Hepatocyte (in vitro differentiated cells): ENCODE measurements around the gene ZNF652. TPM values are rescaled to one million over a fixed set of nuclear protein-coding genes. Genes with fewer than 3 reads are reported as not detected.

Experiments used
- DNase-seq: peaks from one replicate; pipeline ENCODE4 v3.0.0-alpha.2; 2016; ENCODE audit warnings: low spot score
- H2AFZ ChIP-seq: fragments of 200-600 bp; sonication (generic); 2 replicates; pipeline ENCODE4 v1.6.0; 2016; ENCODE audit warnings: antibody characterized with exemption, mild to moderate bottlenecking
- H3K27ac ChIP-seq: fragments of 200-600 bp; sonication (generic); 2 replicates; pipeline ENCODE4 v1.5.1; 2016; ENCODE audit warnings: mild to moderate bottlenecking
- H3K27me3 ChIP-seq: fragments of 200-600 bp; sonication (generic); 2 replicates; pipeline ENCODE4 v1.6.1; 2016
- H3K36me3 ChIP-seq: fragments of 200-600 bp; sonication (generic); replicated peaks from 2 replicates; pipeline ENCODE4 v1.5.1; 2016; ENCODE audit warnings: low read depth; ENCODE audit not compliant: insufficient read depth
- H3K4me1 ChIP-seq: fragments of 200-600 bp; sonication (generic); 2 replicates; pipeline ENCODE4 v1.5.1; 2016; ENCODE audit warnings: mild to moderate bottlenecking, moderate library complexity; ENCODE audit not compliant: insufficient read depth
- H3K4me2 ChIP-seq: fragments of 200-600 bp; sonication (generic); 2 replicates; pipeline ENCODE4 v1.6.0; 2016
- H3K4me3 ChIP-seq: fragments of 200-600 bp; sonication (generic); 2 replicates; pipeline ENCODE4 v1.5.1; 2016; ENCODE audit warnings: mild to moderate bottlenecking
- H3K79me2 ChIP-seq: fragments of 200-600 bp; sonication (generic); 2 replicates; pipeline ENCODE4 v1.6.0; 2017; ENCODE audit warnings: mild to moderate bottlenecking
- H3K9me2 ChIP-seq: fragments of 200-600 bp; sonication (generic); replicated peaks from 2 replicates; pipeline ENCODE4 v1.6.0; 2017; ENCODE audit warnings: mild to moderate bottlenecking; ENCODE audit not compliant: insufficient read depth
- H3K9me3 ChIP-seq: fragments of 200-600 bp; sonication (generic); 2 replicates; pipeline ENCODE4 v1.5.1; 2016; ENCODE audit warnings: low read depth, mild to moderate bottlenecking
- H4K20me1 ChIP-seq: fragments of 200-600 bp; sonication (generic); 2 replicates; pipeline ENCODE4 v1.6.0; 2016; ENCODE audit warnings: mild to moderate bottlenecking; ENCODE audit not compliant: insufficient read depth, poor library complexity, severe bottlenecking
- EZH2 ChIP-seq: fragments of 200-600 bp; sonication (generic); IDR thresholded peaks from 2 replicates; pipeline ENCODE4 v1.6.1; 2016; ENCODE audit warnings: antibody characterized with exemption, mild to moderate bottlenecking, borderline replicate concordance
- EZH2phosphoT487 ChIP-seq: fragments of 200-600 bp; sonication (generic); IDR thresholded peaks from one replicate; pipeline ENCODE4 v1.6.1; 2018; ENCODE audit warnings: antibody characterized with exemption, mild to moderate bottlenecking, low read depth, moderate library complexity; ENCODE audit not compliant: unreplicated experiment, severe bottlenecking
- WGBS: methylation state at CpG from one replicate; pipeline ENCODE4 v1.1.6; 2016; ENCODE audit warnings: low lambda C conversion rate; ENCODE audit errors: missing lambda C conversion rate; 5-methylcytosine and 5-hydroxymethylcytosine counted together
- polyA plus RNA-seq: library from polyadenylated mRNA; unstranded; fragments of >200 nt; fragmentation: Nextera tagmentation; extraction: Ambion mirVana; gene quantifications from 2 replicates; pipeline ENCODE4 v1.2.1, GENCODE V29; 2016
- total RNA-seq: library from RNA; depleted of rRNA; stranded (reverse); fragments of >200 nt; gene quantifications from 2 replicates; pipeline ENCODE4 v1.2.3, GENCODE V29; 2014
- TF ChIP-seq, protein P1 (sequence below): fragments of 200-600 bp; sonication (generic); IDR thresholded peaks from 2 replicates; pipeline ENCODE4 v1.5.1; 2016; ENCODE audit warnings: antibody characterized with exemption, mild to moderate bottlenecking; ENCODE audit not compliant: poor library complexity

Gene ZNF652
- total and polyA plus RNA-seq, 2 experiments from 2014 or later = 23.0 to 55.6 TPM

DNA sequence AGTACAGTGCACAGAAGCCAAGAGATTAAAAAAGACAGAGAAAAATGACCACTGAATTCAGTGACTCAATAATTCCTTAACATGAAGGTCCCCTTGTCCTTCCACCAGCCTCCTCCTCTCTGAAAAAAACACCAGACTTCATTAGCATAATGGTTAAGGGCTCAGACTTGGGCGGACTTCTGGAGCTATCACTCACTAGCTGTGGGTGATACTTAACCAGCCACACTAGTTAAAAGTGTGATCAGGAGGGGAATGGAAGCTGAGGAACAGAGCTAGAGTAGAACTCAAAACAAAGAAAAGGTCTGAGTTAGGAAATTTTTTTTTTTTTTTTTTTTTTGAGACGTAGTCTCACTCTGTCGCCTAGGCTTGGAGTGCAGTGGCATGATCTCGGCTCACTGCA lies 23.2 kb downstream of the ZNF652 start:
- TF ChIP-seq, protein P1, sequence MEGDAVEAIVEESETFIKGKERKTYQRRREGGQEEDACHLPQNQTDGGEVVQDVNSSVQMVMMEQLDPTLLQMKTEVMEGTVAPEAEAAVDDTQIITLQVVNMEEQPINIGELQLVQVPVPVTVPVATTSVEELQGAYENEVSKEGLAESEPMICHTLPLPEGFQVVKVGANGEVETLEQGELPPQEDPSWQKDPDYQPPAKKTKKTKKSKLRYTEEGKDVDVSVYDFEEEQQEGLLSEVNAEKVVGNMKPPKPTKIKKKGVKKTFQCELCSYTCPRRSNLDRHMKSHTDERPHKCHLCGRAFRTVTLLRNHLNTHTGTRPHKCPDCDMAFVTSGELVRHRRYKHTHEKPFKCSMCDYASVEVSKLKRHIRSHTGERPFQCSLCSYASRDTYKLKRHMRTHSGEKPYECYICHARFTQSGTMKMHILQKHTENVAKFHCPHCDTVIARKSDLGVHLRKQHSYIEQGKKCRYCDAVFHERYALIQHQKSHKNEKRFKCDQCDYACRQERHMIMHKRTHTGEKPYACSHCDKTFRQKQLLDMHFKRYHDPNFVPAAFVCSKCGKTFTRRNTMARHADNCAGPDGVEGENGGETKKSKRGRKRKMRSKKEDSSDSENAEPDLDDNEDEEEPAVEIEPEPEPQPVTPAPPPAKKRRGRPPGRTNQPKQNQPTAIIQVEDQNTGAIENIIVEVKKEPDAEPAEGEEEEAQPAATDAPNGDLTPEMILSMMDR = no peak
- TF ChIP-seq EZH2 (no peak), EZH2phosphoT487 (no peak)
- Histone ChIP-seq H4K20me1 (peaks cover 48% of the 10 kb centered on the region), H3K4me1 (peaks cover 6% of the 10 kb centered on the region), H3K4me2 (no peak overlapping the region), H3K9me2 (no peaks in the 10 kb centered on the region), H3K36me3 (no peaks in the 10 kb centered on the region), H2AFZ (no peak overlapping the region), H3K79me2 (peaks cover 88% of the 10 kb centered on the region), H3K9me3 (no peaks in the 10 kb centered on the region), H3K27me3 (no peaks in the 10 kb centered on the region), H3K4me3 (no peak overlapping the region), H3K27ac (no peak overlapping the region)
- 69% methylated on average over 4 of the region's 4 CpGs for WGBS
- DNase-seq = no peak

DNA sequence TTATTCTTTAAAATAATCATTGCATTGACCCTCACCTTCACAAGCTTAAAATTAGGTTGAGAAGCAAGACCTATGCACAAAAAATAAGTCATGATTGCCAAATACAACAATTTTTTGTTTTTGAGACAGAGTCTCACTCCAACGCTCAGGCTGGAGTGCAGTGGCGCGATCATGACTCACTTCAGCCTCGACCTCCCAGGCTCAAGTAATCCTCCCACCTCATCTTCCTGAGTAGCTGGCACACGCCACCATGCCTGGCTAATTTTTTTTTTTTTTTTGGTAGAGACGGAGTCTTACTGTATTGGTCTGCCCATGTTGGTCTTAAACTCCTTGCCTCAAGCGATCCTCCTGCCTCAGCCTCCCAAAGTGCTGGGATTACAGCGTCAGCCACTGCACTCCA lies 24.2 kb downstream of the ZNF652 start:
- peaks cover 87% of the 10 kb centered on the region for H3K79me2 ChIP-seq
- no peak for DNase-seq
- peaks cover 40% of the 10 kb centered on the region for H4K20me1 ChIP-seq
- no peak for TF ChIP-seq EZH2phosphoT487
- TF ChIP-seq, protein P1 = no peak
- TF ChIP-seq EZH2 = no peak
- no peaks in the 10 kb centered on the region for H3K9me2 ChIP-seq
- H3K27me3 ChIP-seq = no peaks in the 10 kb centered on the region
- H3K4me2 ChIP-seq = no peak overlapping the region
- H3K27ac ChIP-seq = no peak overlapping the region
- no peaks in the 10 kb centered on the region for H3K36me3 ChIP-seq
- 91% methylated on average over 8 of the region's 8 CpGs for WGBS
- no peak overlapping the region for H2AFZ ChIP-seq
- peaks cover 6% of the 10 kb centered on the region for H3K4me1 ChIP-seq
- no peak overlapping the region for H3K4me3 ChIP-seq
- H3K9me3 ChIP-seq = no peaks in the 10 kb centered on the region

DNA sequence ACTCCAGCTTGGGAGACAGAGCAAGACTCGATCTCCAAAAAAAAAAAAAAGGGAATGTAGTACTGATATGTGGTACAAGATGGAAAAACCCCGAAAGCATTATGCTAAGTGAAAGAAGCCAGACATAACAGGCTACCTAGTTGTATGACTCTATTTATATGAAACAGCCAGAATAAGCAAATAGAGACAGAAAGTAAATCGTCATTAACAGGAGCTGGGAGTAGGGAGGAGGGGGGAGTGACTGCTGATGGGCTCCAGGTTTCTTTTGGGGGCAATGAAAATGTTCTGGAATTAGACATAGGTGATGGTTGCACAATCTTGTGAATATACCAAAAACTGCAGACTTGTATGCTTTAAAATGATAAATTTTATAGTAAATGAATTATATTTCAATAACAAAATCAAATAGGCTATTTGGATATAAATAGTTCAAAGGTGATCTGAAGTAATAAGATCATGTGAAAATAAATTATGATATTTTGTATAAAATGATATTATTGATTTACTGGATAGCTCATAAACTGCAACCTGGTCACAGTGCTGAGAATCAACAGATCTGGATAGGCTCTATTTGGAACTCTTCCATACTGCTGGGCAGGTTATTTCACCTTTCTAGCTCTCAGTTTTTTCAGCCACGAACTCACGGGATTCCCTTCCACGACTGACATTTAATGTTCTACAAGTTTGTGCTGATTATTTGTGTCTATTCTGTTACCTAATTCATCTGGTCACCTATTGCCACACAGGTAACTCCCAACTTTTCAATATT lies 27.1 kb downstream of the ZNF652 start:
- Histone ChIP-seq H4K20me1 (peaks cover 32% of the 10 kb centered on the region), H3K79me2 (peaks cover 90% of the 10 kb centered on the region)
- 76% methylated on average over 6 of the region's 6 CpGs for WGBS

More for the DNA sequence above, 27.1 kb downstream of the ZNF652 start:
- Histone ChIP-seq H3K4me3 (no peak overlapping the region), H3K36me3 (no peaks in the 10 kb centered on the region), H3K9me3 (no peaks in the 10 kb centered on the region), H3K27me3 (no peaks in the 10 kb centered on the region), H3K27ac (no peak overlapping the region), H2AFZ (no peak overlapping the region), H3K4me2 (no peak overlapping the region), H3K9me2 (no peaks in the 10 kb centered on the region), H3K4me1 (no peaks in the 10 kb centered on the region)
- TF ChIP-seq EZH2phosphoT487 = no peak
- TF ChIP-seq, protein P1 = no peak
- no peak for TF ChIP-seq EZH2
- DNase-seq = no peak
